Endothelial cell of umbilical vein (primary cell): ENCODE results near the gene SH3TC1. TPM values are rescaled to one million over a fixed set of nuclear protein-coding genes. Genes with fewer than 3 reads are reported as not detected.
A peak's percentile ranks its signal among the peaks of the same experiment; 100 is the strongest.

Experiments
- BruUV-seq: library from RNA; stranded (reverse); fragments of 400-500 nt; replicated peaks from 2 replicates; lab custom pipeline; 2021; lab: Mats Ljungman, UMichigan
- CTCF ChIA-PET: fragments of 300-600, 350-600 bp; sonication (Branson Sonifier 250); formaldehyde crosslinking; loops from one replicate; lab custom pipeline; 2021; ENCODE audit warnings: antibody characterized with exemption, inconsistent platforms; lab: Charles Lee
- POLR2A ChIA-PET: fragments of 300-600, 350-600 bp; sonication (Branson Sonifier 250); formaldehyde crosslinking; loops from one replicate; lab custom pipeline; 2021; ENCODE audit warnings: antibody characterized with exemption, inconsistent platforms; lab: Charles Lee
- DNase-seq: peaks from one replicate; pipeline ENCODE4 v3.0.0-alpha.2; 2011; ENCODE audit warnings: low read depth, low spot score
- FAIRE-seq: peaks from 2 replicates; lab custom pipeline; 2011; peaks lifted over from hg19 to GRCh38; lab: Jason Lieb, UNC
- H2AFZ ChIP-seq: 2 replicates; pipeline ENCODE4 v1.6.0; 2012; ENCODE audit warnings: low read depth, low read length, control low read depth, inconsistent platforms
- H3K27ac ChIP-seq: 2 replicates; pipeline ENCODE4 v1.5.1; 2011; ENCODE audit warnings: low read depth, mild to moderate bottlenecking, control low read depth, low read length, moderate library complexity; ENCODE audit not compliant: insufficient read depth
- H3K27me3 ChIP-seq, 2 experiments: 2 replicates each; pipeline versions ENCODE4 v1.6.0 to v1.6.1; 2011; ENCODE audit warnings: low read length in 2 of 2, mixed read lengths in 1 of 2; ENCODE audit not compliant: control insufficient read depth in 2 of 2, insufficient read depth in 2 of 2
- H3K36me3 ChIP-seq, 2 experiments: 2 replicates in 1 of 2; 3 replicates in 1 of 2; pipeline ENCODE4 v1.5.1; 2011; ENCODE audit warnings: low read length in 2 of 2, mild to moderate bottlenecking in 1 of 2, moderate library complexity in 1 of 2; ENCODE audit not compliant: control insufficient read depth in 2 of 2, insufficient read depth in 2 of 2; ENCODE audit errors: extremely low read depth in 1 of 2
- H3K4me1 ChIP-seq: 3 replicates; pipeline ENCODE4 v1.5.1; 2011; ENCODE audit warnings: mild to moderate bottlenecking, low read length; ENCODE audit not compliant: control insufficient read depth, insufficient read depth; ENCODE audit errors: extremely low read depth
- H3K4me2 ChIP-seq: 2 replicates; pipeline ENCODE4 v1.6.1; 2011; ENCODE audit warnings: low read length, control low read depth, mixed read lengths; ENCODE audit not compliant: insufficient read depth
- H3K4me3 ChIP-seq, 3 experiments: fragments of 200-600 bp in 1 of 3; sonication (generic), shearing (Covaris generic) in 1 of 3; replicated peaks in 1 of 3; 2 replicates each; pipeline ENCODE4 v1.5.1; 2011 to 2016; ENCODE audit warnings: control low read depth in 3 of 3, low read length in 3 of 3, mild to moderate bottlenecking in 2 of 3, inconsistent platforms in 1 of 3, low read depth in 1 of 3, moderate library complexity in 1 of 3; ENCODE audit not compliant: insufficient read depth in 1 of 3
- H3K79me2 ChIP-seq: 2 replicates; pipeline ENCODE4 v1.6.0; 2012; ENCODE audit warnings: low read length, inconsistent platforms; ENCODE audit not compliant: control insufficient read depth, insufficient read depth
- H3K9ac ChIP-seq: replicated peaks from 2 replicates; pipeline ENCODE3; 2011; ENCODE audit warnings: low read length, control low read depth; ENCODE audit not compliant: insufficient read depth; ENCODE audit errors: extremely low read depth
- H3K9me1 ChIP-seq: replicated peaks from 3 replicates; pipeline ENCODE4 v1.6.0; 2011; ENCODE audit warnings: mild to moderate bottlenecking, low read length; ENCODE audit not compliant: control insufficient read depth, insufficient read depth; ENCODE audit errors: extremely low read depth
- H3K9me3 ChIP-seq: replicated peaks from 2 replicates; pipeline ENCODE4 v1.5.1; 2012; ENCODE audit warnings: low read length, inconsistent platforms; ENCODE audit not compliant: control insufficient read depth, insufficient read depth
- H4K20me1 ChIP-seq: replicated peaks from 2 replicates; pipeline ENCODE3; 2011; ENCODE audit warnings: mild to moderate bottlenecking, low read length; ENCODE audit not compliant: control insufficient read depth, insufficient read depth; ENCODE audit errors: extremely low read depth
- CTCF ChIP-seq, 2 donors: IDR thresholded peaks; 1 replicate in 1 of 2; 2 replicates in 1 of 2; pipeline ENCODE4 v1.5.1; 2011; ENCODE audit warnings: low read length in 2 of 2, mild to moderate bottlenecking in 2 of 2, moderate library complexity in 2 of 2, control low read depth in 1 of 2, inconsistent platforms in 1 of 2, low read depth in 1 of 2; ENCODE audit not compliant: insufficient read depth in 1 of 2; ENCODE audit errors: extremely low read depth in 1 of 2
- EZH2 ChIP-seq: IDR thresholded peaks from 2 replicates; pipeline ENCODE4 v1.6.1; 2012; ENCODE audit warnings: borderline replicate concordance, low read depth, mild to moderate bottlenecking, moderate library complexity, low read length, inconsistent platforms; ENCODE audit not compliant: severe bottlenecking
- FOS ChIP-seq: IDR thresholded peaks from 2 replicates; pipeline ENCODE4 v1.6.1; 2011; ENCODE audit warnings: mild to moderate bottlenecking, low read length, moderate library complexity, borderline replicate concordance; ENCODE audit not compliant: insufficient read depth
- GATA2 ChIP-seq: IDR thresholded peaks from 2 replicates; pipeline ENCODE4 v1.7.0; 2011; ENCODE audit warnings: low read depth, mild to moderate bottlenecking, moderate library complexity, mixed read lengths, low read length; ENCODE audit not compliant: insufficient read length, insufficient read depth
- JUN ChIP-seq: IDR thresholded peaks from 2 replicates; pipeline ENCODE4 v1.6.1; 2011; ENCODE audit warnings: borderline replicate concordance, low read depth; ENCODE audit not compliant: insufficient read length, insufficient read depth
- MYC ChIP-seq: IDR thresholded peaks from one replicate; pipeline ENCODE4 v1.6.1; 2011; ENCODE audit warnings: mild to moderate bottlenecking, low read depth, low read length
- POLR2A ChIP-seq: IDR thresholded peaks from 2 replicates; pipeline ENCODE4 v1.6.1; 2012; ENCODE audit warnings: low read depth, mild to moderate bottlenecking, control low read depth, low read length
- POLR2AphosphoS5 ChIP-seq: IDR thresholded peaks from 2 replicates; pipeline ENCODE4 v1.6.1; 2012; ENCODE audit warnings: low read depth, mild to moderate bottlenecking, control low read depth, low read length, moderate library complexity; ENCODE audit not compliant: insufficient read depth
- dilution Hi-C: fragments of 300-500 bp; cut with MboI; formaldehyde crosslinking; loops from one replicate; pipeline ENCODE4 v1.15.0; 2019; ENCODE audit warnings: low sequenced_read_pairs; ENCODE audit not compliant: extremely low pct_ligation_motif_present
- intact Hi-C: fragments of 100-400 bp; cut with micrococcal nuclease; formaldehyde crosslinking; loops from one replicate; pipeline ENCODE4 v1.10.0; 2022
- polyA plus RNA-seq, 4 experiments: library from polyadenylated mRNA; depleted of rRNA in 3 of 4; stranded (reverse) in 3 of 4; unstranded in 1 of 4; fragments of >200 nt; gene quantifications; 2 replicates each; pipeline versions ENCODE4 v1.2.1 to v1.2.3, GENCODE V29; 2011 to 2012; ENCODE audit warnings: missing spikeins in 1 of 4
- total RNA-seq: library from RNA; stranded (reverse); gene quantifications from 2 replicates; pipeline ENCODE4 v1.2.3, GENCODE V29; 2021
- TF ChIP-seq, protein P1 (sequence below): IDR thresholded peaks from 2 replicates; pipeline ENCODE4 v1.6.1; 2011; ENCODE audit not compliant: insufficient read depth, insufficient read length

SH3TC1 gene
- total and polyA plus RNA-seq, 2 donors (not counting 3 experiments of a cell fraction or from before 2014, with no cell fraction given) = 96.5 to 192 TPM

DNA sequence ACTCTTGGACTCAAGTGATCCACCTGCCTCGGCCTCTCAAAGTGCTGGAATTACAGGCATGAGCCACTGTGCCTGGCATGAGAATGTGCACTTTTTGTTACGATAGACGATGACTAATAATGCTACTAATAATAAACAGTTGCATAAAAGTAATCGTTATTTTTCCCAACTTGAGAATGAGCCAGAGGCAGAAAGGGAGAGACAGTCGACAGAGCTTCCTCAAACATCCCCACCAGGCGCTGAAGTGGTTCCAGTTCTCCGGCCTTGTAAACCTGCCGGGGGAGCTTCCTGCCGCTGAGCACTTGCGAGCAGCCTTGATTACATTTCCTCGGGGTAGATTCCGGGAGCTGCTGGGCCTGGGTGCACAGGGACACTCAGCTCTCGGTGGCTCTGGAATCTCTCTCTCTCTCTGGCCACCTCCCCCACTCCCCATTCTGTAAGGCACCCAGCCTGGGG lies 61.6 kb downstream of the SH3TC1 start:
- TF ChIP-seq, protein P1, sequence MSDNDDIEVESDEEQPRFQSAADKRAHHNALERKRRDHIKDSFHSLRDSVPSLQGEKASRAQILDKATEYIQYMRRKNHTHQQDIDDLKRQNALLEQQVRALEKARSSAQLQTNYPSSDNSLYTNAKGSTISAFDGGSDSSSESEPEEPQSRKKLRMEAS = no peak
- no peak for TF ChIP-seq POLR2AphosphoS5
- no peak for TF ChIP-seq MYC
- TF ChIP-seq FOS = no peak
- TF ChIP-seq POLR2A = no peak
- no peak for TF ChIP-seq JUN
- no peak for TF ChIP-seq EZH2
- no peak for TF ChIP-seq GATA2
- no peak for TF ChIP-seq CTCF (IDR thresholded peaks at IDR 0.05; ENCODE audit: extremely low read depth in 1 of 2, insufficient read depth in 1 of 2, low read depth in 1 of 2, low read length in 2 of 2)
- no peaks in the 10 kb centered on the region for H3K36me3 ChIP-seq
- no peak overlapping the region for H2AFZ ChIP-seq
- H3K27me3 ChIP-seq = peaks cover 0 to 3% of the 10 kb centered on the region in 2 experiments
- no peaks in the 10 kb centered on the region for H3K79me2 ChIP-seq
- dilution Hi-C loops (no loop called here), intact Hi-C loops (loop anchor here (10.0 kb wide), 1 partner anchor 334 kb away; the partner anchor contains the start of gene CPZ)
- no peak overlapping the region for H3K9ac ChIP-seq
- H3K9me1 ChIP-seq = no peaks in the 10 kb centered on the region
- H3K9me3 ChIP-seq = no peaks in the 10 kb centered on the region
- no peak overlapping the region for H3K4me3 ChIP-seq
- CTCF ChIA-PET = interaction anchor here (1.1 to 1.5 kb wide), 3 partner anchors 9 to 150 kb away, joined by 3 to 5 read pairs (median 5); partner anchors contain the start of gene HTRA3
- FAIRE-seq (no peak), DNase-seq (peak; percentile 23)
- H3K4me1 ChIP-seq = no peaks in the 10 kb centered on the region
- POLR2A ChIA-PET = no interaction called here
- no peaks in the 10 kb centered on the region for H4K20me1 ChIP-seq
- no peak overlapping the region for H3K4me2 ChIP-seq
- no TSS peak for BruUV-seq
- H3K27ac ChIP-seq = no peak overlapping the region
